BLaER1 (cell line): ENCODE data around the gene DLEC1.
A peak's percentile ranks its signal among the peaks of the same experiment; 100 is the strongest.

ENCODE experiments used
- H3K27ac ChIP-seq: shearing (Covaris generic); formaldehyde crosslinking; 2 replicates; pipeline ENCODE4 v1.8.1; 2022
- H3K27me3 ChIP-seq: shearing (Covaris generic); formaldehyde crosslinking; 2 replicates; pipeline ENCODE4 v1.8.1; 2022
- H3K36me3 ChIP-seq: shearing (Covaris generic); formaldehyde crosslinking; 2 replicates; pipeline ENCODE4 v1.8.1; 2022
- H3K4me1 ChIP-seq: shearing (Covaris generic); formaldehyde crosslinking; 2 replicates; pipeline ENCODE4 v1.8.1; 2022
- H3K4me2 ChIP-seq: shearing (Covaris generic); formaldehyde crosslinking; 2 replicates; pipeline ENCODE4 v1.8.1; 2022
- H3K4me3 ChIP-seq: shearing (Covaris generic); formaldehyde crosslinking; 2 replicates; pipeline ENCODE4 v1.8.1; 2022
- H3K9ac ChIP-seq: shearing (Covaris generic); formaldehyde crosslinking; 2 replicates; pipeline ENCODE4 v1.8.1; 2022
- H3K9me3 ChIP-seq: shearing (Covaris generic); formaldehyde crosslinking; 2 replicates; pipeline ENCODE4 v1.8.1; 2022
- H4K20me1 ChIP-seq: shearing (Covaris generic); formaldehyde crosslinking; 2 replicates; pipeline ENCODE4 v1.8.1; 2022
- Cebpa-rat ChIP-seq: shearing (Covaris generic); IDR thresholded peaks from 2 replicates; pipeline ENCODE4 v1.8.1; 2022

Gene DLEC1, protein sequence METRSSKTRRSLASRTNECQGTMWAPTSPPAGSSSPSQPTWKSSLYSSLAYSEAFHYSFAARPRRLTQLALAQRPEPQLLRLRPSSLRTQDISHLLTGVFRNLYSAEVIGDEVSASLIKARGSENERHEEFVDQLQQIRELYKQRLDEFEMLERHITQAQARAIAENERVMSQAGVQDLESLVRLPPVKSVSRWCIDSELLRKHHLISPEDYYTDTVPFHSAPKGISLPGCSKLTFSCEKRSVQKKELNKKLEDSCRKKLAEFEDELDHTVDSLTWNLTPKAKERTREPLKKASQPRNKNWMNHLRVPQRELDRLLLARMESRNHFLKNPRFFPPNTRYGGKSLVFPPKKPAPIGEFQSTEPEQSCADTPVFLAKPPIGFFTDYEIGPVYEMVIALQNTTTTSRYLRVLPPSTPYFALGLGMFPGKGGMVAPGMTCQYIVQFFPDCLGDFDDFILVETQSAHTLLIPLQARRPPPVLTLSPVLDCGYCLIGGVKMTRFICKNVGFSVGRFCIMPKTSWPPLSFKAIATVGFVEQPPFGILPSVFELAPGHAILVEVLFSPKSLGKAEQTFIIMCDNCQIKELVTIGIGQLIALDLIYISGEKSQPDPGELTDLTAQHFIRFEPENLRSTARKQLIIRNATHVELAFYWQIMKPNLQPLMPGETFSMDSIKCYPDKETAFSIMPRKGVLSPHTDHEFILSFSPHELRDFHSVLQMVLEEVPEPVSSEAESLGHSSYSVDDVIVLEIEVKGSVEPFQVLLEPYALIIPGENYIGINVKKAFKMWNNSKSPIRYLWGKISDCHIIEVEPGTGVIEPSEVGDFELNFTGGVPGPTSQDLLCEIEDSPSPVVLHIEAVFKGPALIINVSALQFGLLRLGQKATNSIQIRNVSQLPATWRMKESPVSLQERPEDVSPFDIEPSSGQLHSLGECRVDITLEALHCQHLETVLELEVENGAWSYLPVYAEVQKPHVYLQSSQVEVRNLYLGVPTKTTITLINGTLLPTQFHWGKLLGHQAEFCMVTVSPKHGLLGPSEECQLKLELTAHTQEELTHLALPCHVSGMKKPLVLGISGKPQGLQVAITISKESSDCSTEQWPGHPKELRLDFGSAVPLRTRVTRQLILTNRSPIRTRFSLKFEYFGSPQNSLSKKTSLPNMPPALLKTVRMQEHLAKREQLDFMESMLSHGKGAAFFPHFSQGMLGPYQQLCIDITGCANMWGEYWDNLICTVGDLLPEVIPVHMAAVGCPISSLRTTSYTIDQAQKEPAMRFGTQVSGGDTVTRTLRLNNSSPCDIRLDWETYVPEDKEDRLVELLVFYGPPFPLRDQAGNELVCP (N-terminal part only)

DNA sequence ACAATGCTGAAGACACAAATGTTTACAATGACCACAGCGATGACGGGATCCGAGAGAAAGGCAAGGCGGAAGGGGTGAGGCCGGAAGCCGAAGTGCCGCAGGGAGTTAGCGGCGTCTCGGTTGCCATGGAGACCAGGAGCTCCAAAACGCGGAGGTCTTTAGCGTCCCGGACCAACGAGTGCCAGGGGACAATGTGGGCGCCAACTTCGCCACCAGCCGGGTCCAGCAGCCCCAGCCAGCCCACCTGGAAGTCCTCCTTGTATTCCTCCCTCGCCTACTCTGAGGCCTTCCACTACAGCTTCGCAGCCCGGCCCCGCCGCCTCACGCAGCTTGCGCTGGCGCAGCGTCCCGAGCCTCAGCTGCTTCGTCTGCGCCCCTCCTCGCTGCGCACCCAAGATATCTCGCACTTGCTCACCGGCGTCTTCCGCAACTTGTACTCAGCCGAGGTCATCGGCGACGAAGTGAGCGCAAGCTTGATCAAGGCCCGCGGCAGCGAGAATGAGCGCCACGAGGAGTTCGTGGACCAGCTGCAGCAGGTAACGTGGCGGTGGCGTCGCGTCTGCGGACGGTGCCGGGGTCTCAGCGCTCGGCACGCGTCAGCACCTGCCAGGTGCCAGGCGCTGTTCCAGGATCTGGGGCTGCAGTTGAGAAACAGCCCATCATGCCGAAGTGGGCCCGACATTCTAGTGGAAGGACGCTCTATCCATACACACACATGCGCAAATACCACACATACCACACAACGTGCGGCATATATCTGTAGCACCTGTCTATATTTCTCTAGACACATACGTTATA is at the start of gene DLEC1:
DLEC1 (plus strand) TSS at position 108 of the 798 bp plus-strand sequence; CDS start at position 126, 18 bp downstream.
- Histone ChIP-seq H3K27me3 (no peaks in the 10 kb centered on the region), H3K4me3 (peak within 1 kb of the TSS; percentile 68), H3K27ac (no peak within 1 kb of the TSS), H3K9me3 (no peaks in the 10 kb centered on the region), H3K9ac (peak within 1 kb of the TSS; percentile 25; the same call in 1 of the 2 replicates), H3K36me3 (no peaks in the 10 kb centered on the region), H3K4me1 (peaks cover 26% of the 10 kb centered on the region), H3K4me2 (peak within 1 kb of the TSS; percentile 99), H4K20me1 (no peaks in the 10 kb centered on the region)
- TF ChIP-seq Cebpa-rat, result no peak

DNA sequence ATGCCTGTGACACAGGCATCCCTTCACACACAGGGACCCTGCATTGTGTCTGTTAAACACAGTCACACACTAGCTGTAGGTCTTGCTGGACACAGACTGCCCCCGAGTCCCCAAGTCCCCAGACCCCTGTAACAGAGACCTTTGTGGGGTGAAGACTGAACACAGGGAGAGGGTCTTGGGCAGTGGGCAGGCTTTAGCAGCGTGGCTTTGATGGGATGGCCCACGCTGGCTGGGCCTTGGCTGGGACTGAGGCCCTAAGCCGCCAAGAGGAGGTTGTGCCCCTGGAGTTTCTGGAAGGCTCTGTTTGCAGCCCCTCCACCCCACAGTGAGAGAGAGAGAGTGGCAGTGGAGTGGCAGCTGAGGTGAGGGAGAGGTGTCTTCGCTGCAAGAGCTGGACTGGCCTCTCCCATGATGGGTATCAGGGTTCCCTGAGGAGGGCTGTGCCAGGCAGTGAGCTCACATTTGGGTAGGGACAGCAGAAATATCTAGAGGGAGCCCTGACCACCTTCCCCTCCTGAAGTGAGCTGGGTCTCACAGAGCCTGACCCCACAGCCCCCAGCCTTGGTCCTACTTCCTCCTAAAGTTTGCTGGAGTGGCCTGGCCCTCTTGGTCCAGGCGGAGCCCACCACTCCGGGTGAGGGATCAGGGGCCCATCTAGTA is 49.1 kb upstream of the DLEC1 start:
- peak overlapping the region; percentile 30; the same call in 1 of the 2 replicates for H3K27ac ChIP-seq
- H3K9ac ChIP-seq, result no peak overlapping the region

DNA sequence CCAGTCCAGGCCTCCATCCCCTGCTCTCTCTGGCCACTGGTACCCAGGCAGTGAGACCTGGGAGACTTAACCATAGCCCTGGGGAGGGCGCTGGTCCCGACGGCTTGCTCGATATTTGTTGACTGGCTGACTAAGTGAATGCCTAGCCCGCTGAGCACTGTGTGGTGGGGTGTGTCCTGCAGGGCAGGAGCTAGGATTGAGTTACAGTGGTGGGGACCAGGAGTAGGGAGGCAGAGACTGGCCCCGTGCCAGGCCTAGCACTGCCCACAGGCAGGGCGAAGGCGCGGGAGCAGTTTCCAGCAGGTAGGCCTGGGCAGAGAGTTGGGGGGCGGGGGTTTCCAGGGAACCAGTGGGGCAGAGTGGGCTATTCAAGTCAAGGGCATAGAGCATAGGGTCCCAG is 48.5 kb upstream of the DLEC1 start, which contains the start of gene VILL:
VILL (plus strand) TSS at position 260 of the 400 bp plus-strand sequence. CDS start 2,887 bp downstream, outside the sequence.
- H3K4me1 ChIP-seq, result peaks cover 42% of the 10 kb centered on the region
- no peak within 1 kb of the TSS for H3K9ac ChIP-seq
- no peaks in the 10 kb centered on the region for H4K20me1 ChIP-seq
- H3K27ac ChIP-seq, result peak within 1 kb of the TSS; percentile 30; the same call in 1 of the 2 replicates
- no peaks in the 10 kb centered on the region for H3K9me3 ChIP-seq
- H3K36me3 ChIP-seq, result peaks cover 3% of the 10 kb centered on the region
- no peaks in the 10 kb centered on the region for H3K27me3 ChIP-seq
- H3K4me2 ChIP-seq, result no peak within 1 kb of the TSS
- no peak for TF ChIP-seq Cebpa-rat
- H3K4me3 ChIP-seq, result no peak within 1 kb of the TSS

More for the DNA sequence above, 49.1 kb upstream of the DLEC1 start:
- H3K4me2 ChIP-seq, result no peak overlapping the region
- no peaks in the 10 kb centered on the region for H4K20me1 ChIP-seq
- no peaks in the 10 kb centered on the region for H3K36me3 ChIP-seq
- no peak overlapping the region for H3K4me3 ChIP-seq
- H3K4me1 ChIP-seq, result peaks cover 42% of the 10 kb centered on the region
- TF ChIP-seq Cebpa-rat, result no peak
- no peaks in the 10 kb centered on the region for H3K27me3 ChIP-seq
- H3K9me3 ChIP-seq, result no peaks in the 10 kb centered on the region

DNA sequence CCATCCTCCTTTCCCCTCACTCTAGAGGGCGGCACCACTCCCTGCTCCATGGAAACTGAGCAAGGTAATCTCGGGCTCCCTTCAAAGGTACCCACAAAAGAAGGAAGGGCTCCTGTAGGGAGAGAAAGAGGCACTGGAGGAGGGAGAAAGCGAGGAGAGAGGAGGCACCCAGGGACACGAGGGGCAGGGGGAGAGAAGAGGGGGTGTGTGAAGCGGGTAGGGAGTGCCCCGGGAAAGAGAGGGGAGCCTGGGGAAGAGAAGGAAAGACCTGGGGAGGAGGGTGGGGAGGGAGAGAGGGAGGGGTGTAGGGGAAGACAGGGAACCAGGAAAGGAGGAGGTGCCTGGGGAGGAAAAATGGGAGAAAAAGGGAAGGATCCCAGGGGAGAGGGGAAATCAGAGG is 47.9 kb upstream of the DLEC1 start:
- no peak for TF ChIP-seq Cebpa-rat
- Histone ChIP-seq H4K20me1 (no peaks in the 10 kb centered on the region), H3K36me3 (peaks cover 9% of the 10 kb centered on the region), H3K27ac (no peak overlapping the region), H3K9me3 (no peaks in the 10 kb centered on the region), H3K9ac (no peak overlapping the region), H3K4me2 (no peak overlapping the region), H3K27me3 (no peaks in the 10 kb centered on the region), H3K4me3 (no peak overlapping the region), H3K4me1 (peaks cover 42% of the 10 kb centered on the region)

DNA sequence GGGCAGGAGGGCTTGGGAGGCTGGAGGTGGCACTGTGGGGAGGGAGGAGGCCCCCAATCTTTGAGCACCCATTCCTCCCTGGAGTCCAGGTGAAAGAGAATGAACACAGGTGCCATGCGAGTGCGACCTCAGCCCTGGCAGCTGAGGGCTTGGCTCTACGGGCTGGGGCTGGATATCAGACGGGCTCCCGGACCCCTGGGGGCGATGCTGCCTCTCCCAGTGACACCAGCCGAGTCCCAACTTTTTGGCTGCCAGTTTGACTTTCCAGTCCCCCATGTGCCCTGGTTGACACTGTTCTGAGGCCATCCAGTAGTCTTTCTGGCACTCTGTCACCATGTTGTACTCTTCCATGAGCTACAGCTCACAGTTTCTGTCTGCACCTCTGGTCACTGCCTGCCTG is 47.2 kb upstream of the DLEC1 start:
- Histone ChIP-seq H3K4me1 (peaks cover 41% of the 10 kb centered on the region), H3K9ac (no peak overlapping the region), H3K4me2 (no peak overlapping the region), H3K27me3 (no peaks in the 10 kb centered on the region), H4K20me1 (no peaks in the 10 kb centered on the region), H3K36me3 (peaks cover 16% of the 10 kb centered on the region), H3K27ac (no peak overlapping the region), H3K9me3 (no peaks in the 10 kb centered on the region), H3K4me3 (no peak overlapping the region)
- TF ChIP-seq Cebpa-rat, result no peak

DNA sequence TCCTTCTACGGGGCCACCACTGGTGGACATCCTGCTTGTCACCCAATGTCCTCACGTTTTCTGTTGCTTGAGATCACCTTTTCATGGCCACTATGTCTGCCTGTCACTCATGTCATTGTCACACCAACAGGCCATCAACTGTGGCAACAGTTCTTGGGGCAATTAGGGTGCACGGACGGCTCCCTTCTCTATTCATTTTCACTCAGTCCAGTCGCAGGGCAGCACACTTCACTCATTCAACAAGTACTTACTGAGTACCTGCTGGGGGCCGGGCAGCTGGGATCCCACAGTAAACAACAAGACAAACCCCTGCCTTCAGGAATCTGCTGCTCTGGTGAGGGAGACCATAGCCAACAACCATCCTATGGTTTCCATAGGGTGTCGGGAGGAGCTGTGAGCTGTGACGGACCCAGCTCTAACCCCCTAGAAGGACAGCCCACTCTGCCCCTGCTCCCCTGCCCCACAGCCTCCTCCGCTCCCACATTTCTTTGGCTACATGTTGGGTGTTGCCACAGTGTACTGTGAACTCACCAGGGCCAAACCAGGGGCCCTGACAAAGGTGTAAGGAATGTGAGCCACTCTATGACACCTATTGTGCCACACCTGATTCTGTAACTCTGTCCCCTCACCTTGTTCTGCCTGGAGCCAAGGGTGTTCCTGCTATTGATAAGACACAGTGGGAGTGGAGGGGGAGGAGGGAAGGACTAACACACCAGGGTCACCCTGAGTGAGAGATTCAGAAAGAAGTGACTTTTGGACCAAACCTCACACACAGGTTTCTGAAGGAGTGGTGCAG is 46.5 kb upstream of the DLEC1 start:
- Histone ChIP-seq H3K4me2 (no peak overlapping the region), H3K9me3 (no peaks in the 10 kb centered on the region), H3K27ac (no peak overlapping the region), H4K20me1 (no peaks in the 10 kb centered on the region), H3K9ac (no peak overlapping the region), H3K4me3 (no peak overlapping the region), H3K4me1 (peaks cover 45% of the 10 kb centered on the region), H3K36me3 (peaks cover 20% of the 10 kb centered on the region), H3K27me3 (no peaks in the 10 kb centered on the region)
- TF ChIP-seq Cebpa-rat, result no peak

DNA sequence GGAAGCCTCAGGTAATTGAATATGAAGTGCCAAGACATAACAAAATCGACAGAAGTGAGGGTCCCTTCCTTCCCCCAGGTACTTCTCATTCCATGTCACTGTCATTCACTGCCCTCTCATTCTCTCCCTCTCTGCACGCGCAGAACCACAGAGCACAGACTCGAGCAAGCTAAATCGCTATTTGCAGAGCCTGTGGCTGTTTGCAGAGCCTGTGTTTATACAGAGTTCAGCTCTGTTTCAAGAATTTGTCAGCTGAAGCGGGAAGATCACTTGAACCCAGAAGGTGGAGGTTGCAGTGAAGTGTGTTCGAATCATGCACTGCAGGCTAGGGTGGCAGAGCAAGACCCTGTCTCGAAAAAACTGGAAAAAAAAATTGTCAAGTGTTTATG is 45.9 kb upstream of the DLEC1 start:
- Histone ChIP-seq H4K20me1 (no peaks in the 10 kb centered on the region), H3K9ac (no peak overlapping the region), H3K9me3 (no peaks in the 10 kb centered on the region), H3K4me1 (peaks cover 48% of the 10 kb centered on the region), H3K27me3 (no peaks in the 10 kb centered on the region), H3K36me3 (peaks cover 26% of the 10 kb centered on the region), H3K4me3 (no peak overlapping the region), H3K27ac (no peak overlapping the region), H3K4me2 (peak overlapping the region; percentile 88)
- no peak for TF ChIP-seq Cebpa-rat

DNA sequence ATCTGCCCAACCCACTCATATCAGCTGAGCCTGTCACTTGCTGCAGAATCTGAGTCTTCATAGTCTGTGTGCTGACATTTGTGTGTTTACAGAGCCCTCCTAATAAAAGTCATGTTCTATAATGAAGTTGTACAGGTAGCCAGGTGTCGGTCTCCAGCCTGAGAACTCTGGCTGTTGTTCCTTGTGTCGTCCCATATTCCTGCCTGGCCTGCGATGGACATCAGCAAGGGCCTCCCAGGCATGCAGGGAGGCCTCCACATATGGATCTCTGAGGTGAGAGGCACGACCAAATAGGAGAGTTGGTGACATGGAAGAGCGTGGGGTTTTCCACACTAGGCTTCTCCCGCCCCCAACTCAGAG is 45.6 kb upstream of the DLEC1 start:
- peak overlapping the region; percentile 77 for H3K4me3 ChIP-seq
- peaks cover 28% of the 10 kb centered on the region for H3K36me3 ChIP-seq
- H3K4me2 ChIP-seq, result peak overlapping the region; percentile 88
- no peaks in the 10 kb centered on the region for H3K27me3 ChIP-seq
- H3K27ac ChIP-seq, result peak overlapping the region; percentile 86
- no peaks in the 10 kb centered on the region for H3K9me3 ChIP-seq
- no peaks in the 10 kb centered on the region for H4K20me1 ChIP-seq
- H3K9ac ChIP-seq, result peak overlapping the region; percentile 85
- H3K4me1 ChIP-seq, result peaks cover 48% of the 10 kb centered on the region
- TF ChIP-seq Cebpa-rat, result no peak
